HG02623 (cell line): ENCODE measurements around the gene BMPR2.
"Not testable (repeated sequence)": the region's sequence is repeated elsewhere in the genome, so short reads cannot be mapped to it uniquely, and the experiment has no call there.

Source experiments
- ATAC-seq: cut with Tn5 transposase; IDR thresholded peaks from one replicate; pipeline ENCODE4 v1.9.1; 2021; ENCODE audit warnings: moderate library complexity; ENCODE audit not compliant: unreplicated experiment

BMPR2 gene

DNA sequence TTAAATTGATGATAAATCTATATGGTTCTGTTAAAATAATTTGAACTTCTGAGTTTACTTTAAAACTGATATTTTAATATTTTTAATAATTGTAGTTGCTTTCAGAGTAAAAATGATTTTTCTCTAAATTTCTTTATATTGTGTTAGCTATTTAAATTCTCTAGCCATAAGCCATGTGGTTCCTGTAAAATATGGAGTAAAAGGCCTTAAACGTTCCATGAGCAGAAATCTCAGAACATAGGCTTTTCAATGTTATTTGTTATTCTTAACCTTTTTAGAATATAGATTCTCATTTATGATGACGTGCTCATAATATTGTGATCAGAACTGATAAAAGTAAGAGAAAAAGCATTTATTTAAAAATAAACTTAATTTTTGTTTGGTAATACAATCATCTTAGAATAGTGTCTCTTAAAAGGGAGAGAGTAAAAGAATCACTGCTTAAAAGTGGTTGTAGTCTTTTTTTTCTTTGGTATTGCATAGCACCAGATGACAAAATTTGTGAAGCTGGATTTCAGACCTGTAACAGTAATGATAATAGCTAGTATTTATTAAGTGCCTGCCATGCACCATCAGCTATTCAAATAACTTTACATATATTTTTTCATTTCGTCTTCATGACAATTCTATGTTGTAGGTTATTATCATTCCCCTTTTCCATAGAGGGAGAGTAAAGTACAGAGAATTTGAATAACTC is 2.7 kb downstream of the BMPR2 start:
- no peak for ATAC-seq

DNA sequence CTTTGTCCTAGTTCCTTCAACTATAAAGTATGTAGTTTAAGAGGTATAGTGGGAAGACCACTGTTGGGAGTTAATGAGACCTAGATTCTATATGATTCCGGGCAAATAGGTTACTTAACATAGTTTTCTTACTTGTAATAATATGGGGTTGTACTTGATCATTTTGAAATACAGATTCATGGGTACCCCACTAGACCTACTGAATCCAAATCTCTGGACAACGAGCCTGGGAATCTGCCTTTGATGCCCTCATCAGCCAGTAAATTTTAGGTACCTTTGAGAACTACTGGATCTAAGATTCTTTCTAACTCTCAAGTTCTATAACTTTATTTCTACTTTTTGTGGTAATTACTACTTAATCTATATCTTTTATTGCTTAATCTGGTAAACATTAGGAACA is 6.6 kb downstream of the BMPR2 start:
- ATAC-seq, result no peak

DNA sequence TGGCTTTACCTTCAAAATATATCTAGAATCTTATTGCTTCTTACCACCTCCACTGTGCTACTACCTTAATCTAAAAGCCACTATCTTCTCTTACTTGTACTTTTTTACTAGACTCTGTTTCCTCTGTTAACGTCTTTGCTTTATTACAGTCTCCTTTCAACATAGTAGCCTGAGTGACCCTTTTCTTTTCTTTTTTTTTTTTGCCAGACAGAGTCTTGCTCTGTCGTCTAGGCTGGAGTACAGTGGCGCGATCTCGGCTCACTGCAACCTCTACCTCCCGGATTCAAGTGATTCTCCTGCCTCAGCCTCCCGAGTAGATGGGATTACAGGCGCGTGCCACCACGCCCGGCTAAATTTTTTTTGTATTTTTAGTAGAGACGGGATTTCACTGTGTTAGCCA is 10.4 kb downstream of the BMPR2 start:
- not testable (repeated sequence) for ATAC-seq

DNA sequence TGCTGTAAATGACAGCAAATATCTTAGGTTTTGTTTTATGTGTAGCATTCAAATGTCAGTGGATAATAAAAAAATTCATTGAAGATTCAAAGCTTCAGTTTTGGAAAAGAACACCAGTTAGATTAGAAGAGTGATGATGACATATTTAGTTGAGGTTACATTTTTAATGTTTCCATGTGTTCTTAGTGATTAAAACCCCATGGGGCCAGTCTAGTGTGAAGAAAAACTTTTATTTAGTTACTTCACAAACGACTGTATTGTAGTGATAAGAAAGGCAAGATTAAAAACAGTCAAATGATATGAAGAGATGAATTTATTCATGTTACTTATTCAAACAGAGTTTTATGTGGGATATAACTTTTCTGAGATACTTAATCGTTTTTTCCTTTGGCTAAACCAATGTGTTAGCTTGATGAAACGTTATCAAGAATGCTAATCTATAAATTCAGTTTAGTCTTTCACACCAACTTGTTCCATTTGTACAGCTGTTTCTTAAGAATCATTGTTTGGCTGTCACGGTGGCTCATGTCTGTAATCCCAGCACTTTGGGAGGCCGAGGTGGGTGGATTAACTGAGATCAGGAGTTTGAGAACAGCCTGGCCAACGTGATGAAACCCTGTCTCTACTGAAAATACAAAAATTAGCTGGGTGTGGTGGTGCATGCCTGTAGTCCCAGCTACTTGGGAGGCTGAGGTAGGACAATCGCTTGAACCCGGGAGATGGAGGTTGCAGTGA is 11.6 kb downstream of the BMPR2 start:
- no peak for ATAC-seq

DNA sequence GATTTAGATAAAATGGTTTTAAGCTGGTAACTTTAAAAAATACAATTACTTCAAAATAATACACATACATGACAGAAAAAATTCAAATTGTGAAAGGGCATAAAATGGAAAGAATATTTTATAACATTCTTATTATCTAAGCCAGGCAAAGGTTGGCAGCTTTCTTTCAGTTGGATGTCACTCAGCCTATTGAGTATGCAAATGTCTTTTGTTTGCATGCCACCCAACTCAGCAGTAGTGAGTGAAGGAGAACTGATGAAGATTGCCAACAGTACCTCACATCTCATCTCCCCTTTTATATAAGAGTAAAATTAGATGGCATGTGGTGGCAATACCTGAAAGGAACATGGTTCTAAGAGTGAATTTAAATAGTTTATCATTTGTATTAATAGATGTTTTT is 24.8 kb downstream of the BMPR2 start:
- ATAC-seq, result no peak

DNA sequence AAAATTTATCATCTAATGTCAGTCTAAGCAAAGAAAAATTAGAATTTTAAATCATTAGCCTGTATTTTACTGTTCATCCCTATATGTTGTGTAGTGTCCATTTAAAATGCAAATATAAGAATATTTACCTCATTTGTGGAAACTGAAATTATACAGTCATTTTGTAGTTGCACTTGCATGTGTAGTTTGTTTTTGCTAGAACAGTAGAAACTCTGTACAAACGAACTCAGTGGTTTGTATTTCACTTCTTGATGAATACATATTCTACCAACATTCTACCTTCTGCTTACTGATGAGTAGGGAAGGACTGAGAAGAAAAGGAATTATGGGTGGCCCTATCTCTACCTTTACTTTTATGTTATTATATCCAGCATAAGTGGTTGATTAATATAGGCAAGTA is 29.7 kb downstream of the BMPR2 start:
- no peak for ATAC-seq

DNA sequence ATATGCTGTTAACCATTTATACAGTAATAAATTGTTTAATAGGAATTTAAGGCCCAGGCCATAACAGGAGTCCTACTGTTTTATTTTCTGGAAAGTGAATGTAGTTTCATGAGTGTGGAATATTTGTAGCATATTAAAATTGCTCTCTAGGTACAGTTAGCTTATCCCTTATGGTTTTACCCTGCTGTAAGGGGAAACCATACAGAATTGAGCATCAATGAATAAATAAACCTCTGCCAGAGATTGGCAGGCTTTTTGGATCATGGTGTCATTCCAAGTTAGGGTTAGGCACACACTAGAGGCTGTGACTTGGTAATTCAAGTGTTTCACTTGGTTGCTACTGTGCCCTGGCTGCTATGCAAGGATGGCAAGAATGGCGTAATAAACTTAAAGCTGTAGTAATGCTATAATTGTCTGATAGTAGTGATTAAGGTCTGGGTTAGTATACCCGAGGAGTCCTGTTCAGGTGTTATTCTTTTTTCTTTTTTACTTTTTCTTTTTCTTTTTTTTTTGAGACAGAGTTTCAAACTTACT is 30.4 kb downstream of the BMPR2 start:
- no peak for ATAC-seq

DNA sequence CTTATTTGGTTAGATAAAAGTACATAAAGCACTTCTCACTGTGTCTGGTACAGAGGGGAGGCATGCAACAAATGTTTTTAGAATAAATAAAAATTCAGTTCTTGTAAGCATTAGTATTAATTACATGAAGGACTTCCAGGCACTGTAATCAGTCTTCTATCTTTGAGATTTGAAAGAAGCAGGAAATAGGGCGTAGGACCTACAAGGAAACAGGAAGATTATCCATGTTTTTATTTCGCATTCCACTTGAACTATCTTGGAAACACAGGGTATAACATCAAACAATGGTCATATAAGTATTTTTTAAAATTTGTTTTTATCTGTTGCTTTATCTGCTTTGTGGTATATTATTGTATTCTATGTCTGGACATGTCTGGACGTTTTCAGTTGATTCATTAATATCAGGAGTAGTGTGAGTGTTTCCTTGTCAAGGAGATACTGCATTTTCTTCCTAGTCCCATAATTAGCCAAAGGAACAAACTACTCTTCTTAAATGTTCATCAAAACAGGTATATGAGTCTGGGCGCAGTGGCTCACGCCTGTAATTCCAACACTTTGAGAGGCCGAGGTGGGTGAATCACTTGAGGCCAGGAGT is 32.5 kb downstream of the BMPR2 start:
- no peak for ATAC-seq

DNA sequence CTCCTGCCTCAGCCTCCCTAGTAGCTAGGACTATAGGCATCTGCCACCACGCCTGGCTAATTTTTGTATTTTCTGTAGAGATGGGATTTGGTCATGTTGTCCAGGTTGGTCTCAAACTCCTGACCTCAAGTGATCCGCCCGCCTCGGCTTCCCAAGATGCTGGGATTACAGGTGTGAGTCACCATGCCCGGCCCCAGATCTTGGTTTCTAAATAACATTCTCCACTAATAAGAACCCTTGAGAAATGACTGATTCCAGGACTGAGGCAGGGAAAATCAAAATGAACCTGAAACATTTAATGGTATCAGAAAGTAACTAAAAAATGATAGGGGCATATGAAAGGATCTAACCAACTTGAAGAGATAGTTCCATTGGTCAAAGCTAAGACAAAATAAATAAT is 34.0 kb downstream of the BMPR2 start:
- ATAC-seq, result no peak

DNA sequence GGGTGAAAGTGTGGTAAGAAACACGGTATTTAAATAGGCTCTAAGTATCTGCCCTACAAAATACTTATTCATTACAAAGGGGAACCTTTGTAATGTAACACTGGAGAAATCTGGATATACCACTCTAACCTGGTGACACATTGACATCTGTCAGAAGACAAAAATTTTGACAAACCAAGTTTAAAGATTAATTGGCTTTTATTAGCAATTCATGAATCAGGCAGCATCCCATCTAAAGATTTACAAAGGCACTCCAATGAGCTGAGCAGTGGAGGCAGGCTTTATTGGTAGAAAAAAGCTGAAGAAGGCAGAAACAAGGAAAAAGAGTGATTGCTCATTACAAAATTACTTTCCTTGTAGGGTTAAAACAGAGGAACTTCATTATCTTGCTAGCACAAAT is 35.0 kb downstream of the BMPR2 start:
- no peak for ATAC-seq

DNA sequence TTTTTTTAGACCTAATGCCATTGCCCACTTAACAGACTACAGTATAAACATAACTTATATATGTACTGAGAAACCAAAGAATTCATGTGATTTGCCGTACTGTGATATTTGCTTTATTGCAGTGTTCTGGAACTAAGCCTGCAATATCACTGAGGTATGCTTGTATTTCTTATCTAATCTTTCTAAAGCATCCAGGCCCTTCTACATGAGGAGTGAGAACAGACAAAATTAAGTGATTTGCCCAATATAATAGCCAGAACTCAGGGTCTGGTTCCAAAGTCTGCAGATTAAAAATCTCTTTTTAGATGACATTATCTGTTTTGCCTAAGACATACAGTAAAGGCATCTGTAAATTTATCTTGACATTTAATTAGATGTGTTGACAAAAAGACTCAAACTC is 41.9 kb downstream of the BMPR2 start:
- no peak for ATAC-seq

DNA sequence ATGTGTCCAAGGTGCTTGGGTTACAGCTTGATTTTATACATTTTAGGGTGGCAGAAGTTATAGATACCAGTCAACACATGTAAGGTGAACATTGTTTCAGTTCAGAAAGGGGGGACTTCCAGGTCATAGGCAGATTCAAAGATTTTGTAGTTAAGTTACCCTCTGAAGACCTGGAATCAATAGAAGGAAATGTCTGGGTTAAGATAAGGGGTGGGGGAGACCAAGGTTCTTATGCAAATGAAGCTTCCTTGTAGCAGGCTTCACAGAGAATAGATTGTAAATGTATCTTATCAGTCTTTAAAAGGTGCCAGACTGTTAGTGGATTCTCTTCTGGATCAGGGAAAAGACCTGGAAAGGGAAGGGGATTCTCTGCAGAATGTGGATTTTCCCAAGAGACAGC is 42.4 kb downstream of the BMPR2 start:
- no peak for ATAC-seq

DNA sequence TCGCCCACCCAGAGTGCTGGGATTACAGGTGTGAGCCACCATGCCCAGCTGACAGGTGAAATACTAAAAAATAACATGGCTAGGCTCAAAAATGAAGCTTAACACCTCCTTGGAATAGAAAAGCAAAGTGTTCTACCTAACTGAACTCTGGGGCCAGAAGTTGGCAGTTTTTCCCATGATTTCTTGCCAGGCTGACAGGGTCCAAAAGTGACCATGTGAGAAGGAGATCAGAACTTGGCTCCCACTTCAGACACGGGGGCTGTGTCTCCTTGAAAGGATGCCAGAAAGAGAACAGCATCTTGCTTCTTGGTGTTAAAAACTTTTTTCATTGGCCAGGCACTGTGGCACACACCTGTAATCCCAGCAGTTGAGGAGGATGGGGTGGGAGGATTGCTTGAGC is 47.0 kb downstream of the BMPR2 start:
- ATAC-seq, result no peak

DNA sequence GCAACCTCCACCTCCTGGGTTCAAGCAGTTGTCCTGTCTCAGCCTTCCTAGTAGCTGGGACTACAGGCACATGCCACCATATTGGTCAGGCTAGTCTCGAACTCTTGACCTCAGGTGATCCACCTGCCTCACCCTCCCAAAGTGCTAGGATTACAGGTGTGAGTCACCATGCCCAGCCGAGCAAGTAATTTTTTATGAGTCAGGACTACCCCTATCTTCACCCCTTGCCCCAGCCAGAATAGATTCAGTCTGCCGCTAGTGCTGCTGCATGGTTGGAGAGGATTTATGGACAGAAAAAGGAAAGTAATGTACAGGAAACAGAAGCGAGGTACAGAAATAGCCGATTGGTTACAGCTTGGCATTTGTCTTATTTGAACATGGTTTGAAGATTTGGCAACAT is 48.9 kb downstream of the BMPR2 start:
- ATAC-seq, result no peak

DNA sequence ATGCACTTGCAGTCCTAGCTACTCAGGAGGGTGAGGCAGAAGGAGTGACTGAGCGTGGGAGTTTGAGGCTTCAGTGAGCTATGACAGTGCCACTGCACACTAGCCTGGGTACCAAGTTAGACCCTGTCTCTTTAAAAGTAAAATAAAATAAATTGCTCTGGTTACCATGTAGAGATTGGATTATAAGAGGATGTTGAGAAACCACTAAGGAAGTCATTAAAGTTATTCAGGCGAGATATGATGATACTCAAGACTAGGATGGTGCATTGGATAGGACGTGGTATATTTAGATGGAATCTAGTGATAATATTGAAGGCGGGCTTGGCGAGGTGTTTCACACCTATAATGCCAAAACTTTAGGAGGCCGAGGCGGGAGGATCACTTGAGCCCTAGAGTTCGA is 50.6 kb downstream of the BMPR2 start:
- no peak for ATAC-seq

DNA sequence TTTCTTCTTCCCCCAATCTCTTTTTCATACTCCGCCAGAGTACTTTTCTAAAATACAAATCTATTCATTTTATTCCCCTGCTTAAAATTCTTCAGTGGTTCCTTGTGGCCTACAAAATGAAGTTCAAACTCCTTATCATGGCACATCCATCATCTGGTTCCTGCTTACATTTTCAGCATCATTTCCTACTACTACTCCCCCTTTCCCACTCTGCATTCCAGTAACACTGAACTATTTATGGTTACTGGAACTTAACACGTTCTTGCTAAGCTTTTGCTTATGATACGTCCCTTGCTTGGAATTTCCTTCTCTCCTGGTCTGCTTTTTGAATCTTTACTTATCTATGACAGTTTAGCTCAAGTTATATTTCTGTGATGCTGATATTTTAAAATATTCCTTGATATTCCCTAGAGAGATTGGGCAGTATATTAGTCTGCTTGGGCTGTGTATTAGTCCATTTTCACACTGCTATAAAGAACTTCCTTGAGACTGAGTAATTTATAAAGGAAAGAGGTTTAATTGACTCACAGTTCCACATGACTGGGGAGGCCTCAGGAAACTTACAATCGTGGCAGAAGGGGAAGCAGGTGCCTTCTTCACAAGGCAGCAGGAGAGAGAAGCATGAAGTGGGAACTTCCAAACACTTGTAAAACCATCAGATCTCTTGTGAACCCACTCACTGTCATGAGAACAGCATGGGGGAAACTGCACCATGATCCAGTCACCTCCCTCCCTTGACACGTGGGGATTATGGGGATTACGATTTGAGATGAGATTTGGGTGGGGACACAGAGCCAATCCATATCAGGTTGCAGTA is 53.2 kb downstream of the BMPR2 start:
- no peak for ATAC-seq

DNA sequence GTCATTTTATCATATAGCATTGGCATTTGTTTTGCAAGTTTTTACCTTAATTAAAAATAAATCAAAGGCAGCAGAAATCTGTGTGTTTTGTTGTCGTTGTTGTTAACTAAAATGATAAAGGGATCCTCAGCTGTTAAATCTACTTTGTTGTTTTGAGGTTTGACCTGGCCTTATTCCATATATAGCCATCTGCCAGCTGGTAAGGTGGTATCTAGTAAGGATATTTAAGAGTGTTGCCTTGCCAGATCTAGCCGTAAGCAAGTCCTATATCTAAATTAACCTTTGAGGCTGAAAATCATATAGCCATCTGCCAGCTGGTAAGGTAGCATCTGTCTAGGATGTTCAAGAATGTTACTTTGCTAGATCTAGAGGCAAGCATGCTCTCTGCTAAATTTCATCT is 56.6 kb downstream of the BMPR2 start:
- no peak for ATAC-seq

DNA sequence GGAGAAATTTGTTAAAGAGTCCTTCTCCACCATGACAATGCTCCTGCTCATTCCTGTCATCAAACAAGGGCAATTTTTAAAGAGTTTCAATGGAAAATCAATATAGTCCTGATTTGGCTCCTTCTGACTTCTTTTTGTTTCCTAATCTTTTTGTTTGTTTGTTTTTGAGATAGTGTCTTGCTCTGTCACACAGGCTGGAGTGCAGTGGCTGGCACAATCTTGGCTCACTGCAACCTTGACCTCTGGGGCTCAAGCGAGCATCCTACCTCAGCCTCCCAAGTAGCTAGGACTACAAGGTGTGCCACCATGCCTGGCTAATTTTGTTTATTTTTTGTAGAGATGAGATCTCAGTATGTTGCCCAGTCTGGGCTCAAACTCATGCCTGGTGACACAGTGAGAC is 58.3 kb downstream of the BMPR2 start:
- ATAC-seq, result no peak

DNA sequence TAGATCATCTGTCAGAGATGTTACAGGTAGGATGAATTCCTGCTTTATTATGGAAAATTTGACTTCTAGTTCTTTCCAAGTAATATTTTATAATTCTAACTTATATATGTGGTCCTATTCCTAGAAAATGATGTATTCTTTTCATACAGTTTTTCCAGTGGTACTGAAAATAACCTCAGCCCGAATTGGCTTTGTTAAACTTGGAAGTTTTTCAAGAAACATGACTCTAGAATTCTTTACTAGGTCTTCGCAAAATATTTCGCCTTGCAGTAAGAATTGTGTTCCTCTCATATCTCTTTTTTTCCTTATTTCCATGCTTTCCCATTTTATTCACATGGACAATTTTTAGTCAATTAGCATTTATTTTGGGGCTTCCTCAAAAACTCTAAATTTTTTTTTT is 60.5 kb downstream of the BMPR2 start:
- no peak for ATAC-seq

DNA sequence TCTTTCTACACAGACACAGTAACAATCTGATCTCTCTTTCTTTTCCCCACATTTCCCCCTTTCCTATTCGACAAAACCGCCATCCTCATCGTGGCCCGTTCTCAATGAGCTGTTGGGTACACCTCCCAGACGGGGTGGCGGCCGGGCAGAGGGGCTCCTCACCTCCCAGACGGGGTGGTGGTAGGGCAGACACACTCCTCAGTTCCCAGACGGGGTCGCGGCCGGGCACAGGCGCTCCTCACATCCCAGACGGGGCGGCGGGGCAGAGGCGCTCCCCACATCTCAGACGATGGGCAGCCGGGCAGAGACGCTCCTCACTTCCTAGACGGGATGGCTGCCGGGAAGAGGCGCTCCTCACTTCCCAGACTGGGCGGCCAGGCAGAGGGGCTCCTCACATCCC is 64.0 kb downstream of the BMPR2 start:
- ATAC-seq, result not testable (repeated sequence)

DNA sequence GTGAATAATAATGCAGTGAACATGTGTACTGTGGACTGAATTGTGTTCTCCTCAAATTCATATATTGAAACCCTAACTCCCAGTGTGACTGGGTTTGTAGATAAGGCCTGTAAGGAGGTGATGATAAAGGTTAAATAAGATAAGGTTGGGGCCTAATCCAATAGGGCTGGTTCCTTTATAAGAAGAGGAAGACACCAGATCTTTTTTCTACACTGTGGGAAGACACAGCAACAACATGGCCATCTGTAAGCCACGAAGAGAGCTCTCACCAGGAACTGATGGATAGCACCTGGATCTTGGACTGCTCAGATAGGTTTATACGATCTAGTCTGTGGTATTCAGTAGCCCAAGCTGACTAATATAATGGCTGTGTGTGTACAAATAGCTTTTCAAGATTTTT is 66.8 kb downstream of the BMPR2 start:
- ATAC-seq, result no peak
